HEK293 (cell line): Measurements from ENCODE around the gene ZMYND10.

ENCODE experiments used
- CTCF ChIA-PET: fragments of 350-600 bp; formaldehyde crosslinking; extraction: SDS; loops from one replicate; lab custom pipeline; 2021; ENCODE audit warnings: antibody characterized with exemption; lab: Yijun Ruan, JAX
- POLR2A ChIA-PET: fragments of 300-600 bp; formaldehyde crosslinking; extraction: SDS; loops from one replicate; lab custom pipeline; 2020; ENCODE audit warnings: antibody characterized with exemption, inconsistent platforms; lab: Yijun Ruan, JAX
- H3K27ac ChIP-seq: fragments of 200-500 bp; sonication (Bioruptor generic); 2 replicates; pipeline ENCODE4 v1.5.1; 2014; ENCODE audit warnings: low read depth, low read length, control low read depth, inconsistent platforms; ENCODE audit errors: extremely low read depth
- H3K36me3 ChIP-seq, 2 experiments: fragments of 200-500 bp in 1 of 2; sonication (Bioruptor generic) in 1 of 2; 1 replicate in 1 of 2; 2 replicates in 1 of 2; pipeline ENCODE4 v1.5.1; 2014 to 2017; ENCODE audit warnings: inconsistent platforms in 2 of 2, low read length in 2 of 2; ENCODE audit not compliant: control insufficient read depth in 2 of 2, insufficient read depth in 1 of 2
- H3K4me1 ChIP-seq: fragments of 200-500 bp; sonication (Bioruptor generic); 2 replicates; pipeline ENCODE4 v1.5.1; 2014; ENCODE audit warnings: mild to moderate bottlenecking, low read length, inconsistent platforms; ENCODE audit not compliant: control insufficient read depth, insufficient read depth
- H3K4me3 ChIP-seq: 2 replicates; pipeline ENCODE4 v1.5.1; 2011; ENCODE audit warnings: low read depth, mild to moderate bottlenecking, control low read depth, low read length, moderate library complexity
- H3K9me3 ChIP-seq: fragments of 200-500 bp; sonication (Bioruptor generic); 2 replicates; pipeline ENCODE4 v1.5.1; 2014; ENCODE audit warnings: low read depth, low read length, inconsistent platforms; ENCODE audit not compliant: control insufficient read depth, insufficient read depth
- GFI1B ChIP-seq: fragments of 450-650 bp; formaldehyde crosslinking; IDR thresholded peaks from 2 replicates; pipeline ENCODE4 v1.5.1; 2016; ENCODE audit warnings: missing biosample characterization, missing genetic modification characterization
- IKZF3 ChIP-seq: fragments of 450-650 bp; IDR thresholded peaks from 2 replicates; pipeline ENCODE4 v1.5.0; 2018; ENCODE audit warnings: missing biosample characterization, mild to moderate bottlenecking, missing genetic modification characterization, moderate library complexity
- SALL2 ChIP-seq: fragments of 450-650 bp; formaldehyde crosslinking; IDR thresholded peaks from 2 replicates; pipeline ENCODE4 v1.5.0; 2017; ENCODE audit warnings: missing biosample characterization, mild to moderate bottlenecking, missing genetic modification characterization, borderline replicate concordance
- SCRT1 ChIP-seq: fragments of 450-650 bp; formaldehyde crosslinking; IDR thresholded peaks from 2 replicates; pipeline ENCODE4 v1.5.1; 2016; ENCODE audit warnings: missing biosample characterization, missing genetic modification characterization, borderline replicate concordance
- SCRT2 ChIP-seq: fragments of 450-650 bp; formaldehyde crosslinking; IDR thresholded peaks from 2 replicates; pipeline ENCODE4 v1.5.1; 2016; ENCODE audit warnings: missing biosample characterization, missing genetic modification characterization
- ZBTB17 ChIP-seq: fragments of 450-650 bp; formaldehyde crosslinking; IDR thresholded peaks from 2 replicates; pipeline ENCODE4 v1.5.1; 2016; ENCODE audit warnings: missing biosample characterization, missing genetic modification characterization
- ZFP41 ChIP-seq: fragments of 450-650 bp; formaldehyde crosslinking; IDR thresholded peaks from 2 replicates; pipeline ENCODE4 v1.5.1; 2016; ENCODE audit warnings: missing biosample characterization, missing genetic modification characterization, borderline replicate concordance
- ZNF514 ChIP-seq: fragments of 450-650 bp; formaldehyde crosslinking; IDR thresholded peaks from 2 replicates; pipeline ENCODE4 v1.5.1; 2016; ENCODE audit warnings: missing biosample characterization, missing genetic modification characterization
- ZNF529 ChIP-seq: fragments of 450-650 bp; formaldehyde crosslinking; IDR thresholded peaks from 2 replicates; pipeline ENCODE4 v1.5.1; 2017; ENCODE audit warnings: missing genetic modification characterization, missing biosample characterization; ENCODE audit not compliant: insufficient replicate concordance
- ZNF701 ChIP-seq: fragments of 450-650 bp; formaldehyde crosslinking; IDR thresholded peaks from 2 replicates; pipeline ENCODE4 v1.5.1; 2016; ENCODE audit warnings: missing biosample characterization, missing genetic modification characterization
- ZNF776 ChIP-seq: fragments of 450-650 bp; formaldehyde crosslinking; IDR thresholded peaks from 2 replicates; pipeline ENCODE4 v1.5.0; 2017; ENCODE audit warnings: missing biosample characterization, missing genetic modification characterization, borderline replicate concordance
- ZSCAN23 ChIP-seq: fragments of 450-650 bp; formaldehyde crosslinking; IDR thresholded peaks from 2 replicates; pipeline ENCODE4 v1.5.1; 2016; ENCODE audit warnings: missing biosample characterization, missing genetic modification characterization
- TF ChIP-seq, protein P1 (sequence below): fragments of 450-650 bp; formaldehyde crosslinking; IDR thresholded peaks from 2 replicates; pipeline ENCODE4 v1.5.1; 2016; ENCODE audit warnings: missing biosample characterization, missing genetic modification characterization
- TF ChIP-seq, protein P2 (sequence below): fragments of 450-650 bp; formaldehyde crosslinking; IDR thresholded peaks from 2 replicates; pipeline ENCODE4 v1.5.1; 2016; ENCODE audit warnings: missing biosample characterization, missing genetic modification characterization
- TF ChIP-seq, protein P3 (sequence below): fragments of 450-650 bp; formaldehyde crosslinking; IDR thresholded peaks from 2 replicates; pipeline ENCODE4 v1.5.1; 2016; ENCODE audit warnings: missing biosample characterization, missing genetic modification characterization
- TF ChIP-seq, protein P4 (sequence below): fragments of 450-650 bp; formaldehyde crosslinking; IDR thresholded peaks from 2 replicates; pipeline ENCODE4 v1.5.1; 2016; ENCODE audit warnings: missing biosample characterization, missing genetic modification characterization
- TF ChIP-seq, protein P5 (sequence below): fragments of 450-650 bp; formaldehyde crosslinking; IDR thresholded peaks from 2 replicates; pipeline ENCODE4 v1.5.1; 2016; ENCODE audit warnings: missing biosample characterization, missing genetic modification characterization

The ZMYND10 gene

DNA sequence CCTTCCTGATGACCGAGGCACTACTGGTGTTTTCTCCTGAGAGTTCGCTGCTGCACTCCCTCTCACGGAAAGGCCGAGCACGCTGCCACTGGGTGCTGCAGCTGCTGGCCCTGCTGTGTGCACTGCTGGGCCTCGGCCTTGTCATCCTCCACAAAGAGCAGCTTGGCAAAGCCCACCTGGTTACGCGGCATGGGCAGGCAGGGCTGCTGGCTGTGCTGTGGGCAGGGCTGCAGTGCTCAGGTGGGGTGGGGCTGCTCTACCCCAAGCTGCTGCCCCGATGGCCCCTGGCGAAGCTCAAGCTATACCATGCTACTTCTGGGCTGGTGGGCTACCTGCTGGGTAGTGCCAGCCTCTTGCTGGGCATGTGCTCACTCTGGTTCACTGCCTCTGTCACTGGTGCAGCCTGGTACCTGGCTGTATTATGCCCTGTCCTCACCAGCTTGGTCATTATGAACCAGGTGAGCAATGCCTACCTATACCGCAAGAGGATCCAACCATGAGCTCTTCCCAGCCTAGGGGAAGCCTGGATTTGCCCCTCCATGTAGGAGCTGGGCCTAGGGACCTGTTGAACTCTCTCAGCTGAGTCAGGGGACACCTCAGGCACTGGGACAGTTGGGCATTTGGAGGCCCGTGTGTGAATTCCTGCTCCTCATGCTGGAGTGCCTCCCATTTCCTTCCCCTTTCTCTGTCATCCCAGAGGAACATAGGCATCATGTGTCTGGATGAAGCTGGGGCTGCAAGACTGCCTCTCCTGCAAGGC, 7.9 kb upstream of the ZMYND10 start (continued):
- TF ChIP-seq, protein P1, sequence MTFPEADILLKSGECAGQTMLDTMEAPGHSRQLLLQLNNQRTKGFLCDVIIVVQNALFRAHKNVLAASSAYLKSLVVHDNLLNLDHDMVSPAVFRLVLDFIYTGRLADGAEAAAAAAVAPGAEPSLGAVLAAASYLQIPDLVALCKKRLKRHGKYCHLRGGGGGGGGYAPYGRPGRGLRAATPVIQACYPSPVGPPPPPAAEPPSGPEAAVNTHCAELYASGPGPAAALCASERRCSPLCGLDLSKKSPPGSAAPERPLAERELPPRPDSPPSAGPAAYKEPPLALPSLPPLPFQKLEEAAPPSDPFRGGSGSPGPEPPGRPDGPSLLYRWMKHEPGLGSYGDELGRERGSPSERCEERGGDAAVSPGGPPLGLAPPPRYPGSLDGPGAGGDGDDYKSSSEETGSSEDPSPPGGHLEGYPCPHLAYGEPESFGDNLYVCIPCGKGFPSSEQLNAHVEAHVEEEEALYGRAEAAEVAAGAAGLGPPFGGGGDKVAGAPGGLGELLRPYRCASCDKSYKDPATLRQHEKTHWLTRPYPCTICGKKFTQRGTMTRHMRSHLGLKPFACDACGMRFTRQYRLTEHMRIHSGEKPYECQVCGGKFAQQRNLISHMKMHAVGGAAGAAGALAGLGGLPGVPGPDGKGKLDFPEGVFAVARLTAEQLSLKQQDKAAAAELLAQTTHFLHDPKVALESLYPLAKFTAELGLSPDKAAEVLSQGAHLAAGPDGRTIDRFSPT: peak; percentile 49; the same call in 1 of the 2 replicates
- TF ChIP-seq ZNF529 (no peak), SCRT1 (tag by site-specific recombination) (peak; percentile 76; the same call in 1 of the 2 replicates), ZSCAN23 (tag by site-specific recombination) (no peak), SCRT2 (tag by site-specific recombination) (peak; percentile 81), ZNF514 (tag by site-specific recombination) (no peak), ZNF776 (no peak), IKZF3 (tag by site-specific recombination) (no peak)
- TF ChIP-seq, protein P2, sequence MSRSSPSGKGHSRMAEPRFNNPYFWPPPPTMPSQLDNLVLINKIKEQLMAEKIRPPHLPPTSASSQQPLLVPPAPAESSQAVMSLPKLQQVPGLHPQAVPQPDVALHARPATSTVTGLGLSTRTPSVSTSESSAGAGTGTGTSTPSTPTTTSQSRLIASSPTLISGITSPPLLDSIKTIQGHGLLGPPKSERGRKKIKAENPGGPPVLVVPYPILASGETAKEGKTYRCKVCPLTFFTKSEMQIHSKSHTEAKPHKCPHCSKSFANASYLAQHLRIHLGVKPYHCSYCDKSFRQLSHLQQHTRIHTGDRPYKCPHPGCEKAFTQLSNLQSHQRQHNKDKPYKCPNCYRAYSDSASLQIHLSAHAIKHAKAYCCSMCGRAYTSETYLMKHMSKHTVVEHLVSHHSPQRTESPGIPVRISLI (tag by site-specific recombination): no peak
- TF ChIP-seq, protein P3, sequence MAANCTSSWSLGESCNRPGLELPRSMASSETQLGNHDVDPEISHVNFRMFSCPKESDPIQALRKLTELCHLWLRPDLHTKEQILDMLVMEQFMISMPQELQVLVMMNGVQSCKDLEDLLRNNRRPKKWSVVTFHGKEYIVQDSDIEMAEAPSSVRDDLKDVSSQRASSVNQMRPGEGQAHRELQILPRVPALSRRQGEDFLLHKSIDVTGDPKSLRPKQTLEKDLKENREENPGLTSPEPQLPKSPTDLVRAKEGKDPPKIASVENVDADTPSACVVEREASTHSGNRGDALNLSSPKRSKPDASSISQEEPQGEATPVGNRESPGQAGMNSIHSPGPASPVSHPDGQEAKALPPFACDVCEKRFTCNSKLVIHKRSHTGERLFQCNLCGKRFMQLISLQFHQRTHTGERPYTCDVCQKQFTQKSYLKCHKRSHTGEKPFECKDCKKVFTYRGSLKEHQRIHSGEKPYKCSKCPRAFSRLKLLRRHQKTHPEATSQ (tag by site-specific recombination): no peak

DNA sequence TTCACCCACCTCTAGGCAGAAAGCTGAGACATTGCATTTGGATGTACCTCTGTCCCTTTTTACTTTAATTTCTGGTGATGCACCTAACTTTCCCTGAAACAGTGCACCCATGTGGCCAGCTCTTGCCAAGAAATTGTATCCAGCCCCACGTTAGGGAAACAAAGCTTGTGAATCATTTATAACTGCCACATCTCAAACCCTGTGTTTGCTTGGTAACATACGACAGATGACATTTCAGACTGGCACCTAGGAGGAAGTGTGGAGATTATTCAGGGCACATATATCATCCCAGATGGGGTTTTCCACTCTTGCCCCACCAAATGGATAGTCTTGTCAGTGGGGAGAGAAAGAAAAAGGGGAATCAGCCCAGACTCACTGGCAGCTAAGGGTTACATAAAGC, 7.2 kb upstream of the ZMYND10 start:
- H3K27ac ChIP-seq: peak overlapping the region; percentile 27; the same call in 1 of the 2 replicates
- H3K4me3 ChIP-seq: no peak overlapping the region
- H3K4me1 ChIP-seq: no peaks in the 10 kb centered on the region
- H3K36me3 ChIP-seq: peaks cover 0 to 69% of the 10 kb centered on the region in 2 experiments; a peak in 1 of 3 replicates
- CTCF ChIA-PET: interaction anchor here (0.6 to 0.9 kb wide), 3 partner anchors 8 to 1036 kb away, joined by 3 to 5 read pairs (median 4); no protein-coding TSS in a partner anchor
- POLR2A ChIA-PET: interaction anchor here (0.6 to 3.1 kb wide), 6 partner anchors 9 to 1147 kb away, joined by 3 to 23 read pairs (median 6); partner anchors contain the start of genes DCAF1, GMPPB, HEMK1 and HYAL3
- TF ChIP-seq ZNF701 (tag by site-specific recombination) (no peak), ZFP41 (tag by site-specific recombination) (no peak), SALL2 (tag by site-specific recombination) (no peak), GFI1B (no peak), ZBTB17 (tag by site-specific recombination) (no peak)
- TF ChIP-seq, protein P4, sequence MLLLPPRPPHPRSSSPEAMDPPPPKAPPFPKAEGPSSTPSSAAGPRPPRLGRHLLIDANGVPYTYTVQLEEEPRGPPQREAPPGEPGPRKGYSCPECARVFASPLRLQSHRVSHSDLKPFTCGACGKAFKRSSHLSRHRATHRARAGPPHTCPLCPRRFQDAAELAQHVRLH (tag by site-specific recombination): no peak
- TF ChIP-seq, protein P2 (tag by site-specific recombination): no peak
- TF ChIP-seq, protein P5, sequence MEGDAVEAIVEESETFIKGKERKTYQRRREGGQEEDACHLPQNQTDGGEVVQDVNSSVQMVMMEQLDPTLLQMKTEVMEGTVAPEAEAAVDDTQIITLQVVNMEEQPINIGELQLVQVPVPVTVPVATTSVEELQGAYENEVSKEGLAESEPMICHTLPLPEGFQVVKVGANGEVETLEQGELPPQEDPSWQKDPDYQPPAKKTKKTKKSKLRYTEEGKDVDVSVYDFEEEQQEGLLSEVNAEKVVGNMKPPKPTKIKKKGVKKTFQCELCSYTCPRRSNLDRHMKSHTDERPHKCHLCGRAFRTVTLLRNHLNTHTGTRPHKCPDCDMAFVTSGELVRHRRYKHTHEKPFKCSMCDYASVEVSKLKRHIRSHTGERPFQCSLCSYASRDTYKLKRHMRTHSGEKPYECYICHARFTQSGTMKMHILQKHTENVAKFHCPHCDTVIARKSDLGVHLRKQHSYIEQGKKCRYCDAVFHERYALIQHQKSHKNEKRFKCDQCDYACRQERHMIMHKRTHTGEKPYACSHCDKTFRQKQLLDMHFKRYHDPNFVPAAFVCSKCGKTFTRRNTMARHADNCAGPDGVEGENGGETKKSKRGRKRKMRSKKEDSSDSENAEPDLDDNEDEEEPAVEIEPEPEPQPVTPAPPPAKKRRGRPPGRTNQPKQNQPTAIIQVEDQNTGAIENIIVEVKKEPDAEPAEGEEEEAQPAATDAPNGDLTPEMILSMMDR (tag by site-specific recombination): peak; percentile 22; the same call in 1 of the 2 replicates
- no peaks in the 10 kb centered on the region for H3K9me3 ChIP-seq
